Measurements from ENCODE around the gene BRIP1.

DNA sequence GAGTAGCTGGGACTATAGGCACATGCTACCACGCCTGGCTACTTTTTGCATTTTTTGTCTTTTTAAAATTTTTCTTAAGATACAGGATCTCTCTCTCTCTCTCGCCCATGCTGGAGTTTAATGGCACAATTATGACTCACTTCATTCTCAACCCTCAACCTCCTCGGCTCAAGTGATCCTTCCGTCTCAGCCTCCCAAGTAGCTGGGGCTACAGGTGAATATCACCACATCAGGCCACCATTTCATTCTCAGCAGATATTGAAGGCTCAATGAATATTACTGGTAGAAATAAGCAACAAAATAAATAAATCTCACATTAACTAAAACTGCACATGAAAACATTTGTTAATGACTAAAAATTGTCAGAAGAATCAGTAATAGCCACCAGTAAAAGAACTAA lies 41.7 kb downstream of the BRIP1 start:
- TF ChIP-seq, protein P1, sequence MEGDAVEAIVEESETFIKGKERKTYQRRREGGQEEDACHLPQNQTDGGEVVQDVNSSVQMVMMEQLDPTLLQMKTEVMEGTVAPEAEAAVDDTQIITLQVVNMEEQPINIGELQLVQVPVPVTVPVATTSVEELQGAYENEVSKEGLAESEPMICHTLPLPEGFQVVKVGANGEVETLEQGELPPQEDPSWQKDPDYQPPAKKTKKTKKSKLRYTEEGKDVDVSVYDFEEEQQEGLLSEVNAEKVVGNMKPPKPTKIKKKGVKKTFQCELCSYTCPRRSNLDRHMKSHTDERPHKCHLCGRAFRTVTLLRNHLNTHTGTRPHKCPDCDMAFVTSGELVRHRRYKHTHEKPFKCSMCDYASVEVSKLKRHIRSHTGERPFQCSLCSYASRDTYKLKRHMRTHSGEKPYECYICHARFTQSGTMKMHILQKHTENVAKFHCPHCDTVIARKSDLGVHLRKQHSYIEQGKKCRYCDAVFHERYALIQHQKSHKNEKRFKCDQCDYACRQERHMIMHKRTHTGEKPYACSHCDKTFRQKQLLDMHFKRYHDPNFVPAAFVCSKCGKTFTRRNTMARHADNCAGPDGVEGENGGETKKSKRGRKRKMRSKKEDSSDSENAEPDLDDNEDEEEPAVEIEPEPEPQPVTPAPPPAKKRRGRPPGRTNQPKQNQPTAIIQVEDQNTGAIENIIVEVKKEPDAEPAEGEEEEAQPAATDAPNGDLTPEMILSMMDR (tag by site-specific recombination; IDR thresholded peaks at IDR 0.05): no peak
- TF ChIP-seq GLIS2 (tag by site-specific recombination; IDR thresholded peaks at IDR 0.05) (no peak), ZNF473 (tag by site-specific recombination; IDR thresholded peaks at IDR 0.05) (no peak), BCL11A (tag by site-specific recombination; IDR thresholded peaks at IDR 0.05; ENCODE audit: low read depth) (no peak)
